ENCODE measurements around the gene PLIN4. TPM values are rescaled to one million over a fixed set of nuclear protein-coding genes. Genes with fewer than 3 reads are reported as not detected.

The PLIN4 gene
- total RNA-seq, 4 donors from 2014 or later: 65.1 to 689 (median 138) TPM

GRCh38 chr19:4455719-4456475 lies 62.4 kb downstream of the PLIN4 start:
- no peaks in the 10 kb centered on the region for H3K9me3 ChIP-seq
- WGBS, 2 donors: 29 to 42% methylated on average over 15 of the region's 15 CpGs
- peak; percentile 47 to 50 for DNase-seq (ENCODE audit: low spot score in 2 of 2)

DNA sequence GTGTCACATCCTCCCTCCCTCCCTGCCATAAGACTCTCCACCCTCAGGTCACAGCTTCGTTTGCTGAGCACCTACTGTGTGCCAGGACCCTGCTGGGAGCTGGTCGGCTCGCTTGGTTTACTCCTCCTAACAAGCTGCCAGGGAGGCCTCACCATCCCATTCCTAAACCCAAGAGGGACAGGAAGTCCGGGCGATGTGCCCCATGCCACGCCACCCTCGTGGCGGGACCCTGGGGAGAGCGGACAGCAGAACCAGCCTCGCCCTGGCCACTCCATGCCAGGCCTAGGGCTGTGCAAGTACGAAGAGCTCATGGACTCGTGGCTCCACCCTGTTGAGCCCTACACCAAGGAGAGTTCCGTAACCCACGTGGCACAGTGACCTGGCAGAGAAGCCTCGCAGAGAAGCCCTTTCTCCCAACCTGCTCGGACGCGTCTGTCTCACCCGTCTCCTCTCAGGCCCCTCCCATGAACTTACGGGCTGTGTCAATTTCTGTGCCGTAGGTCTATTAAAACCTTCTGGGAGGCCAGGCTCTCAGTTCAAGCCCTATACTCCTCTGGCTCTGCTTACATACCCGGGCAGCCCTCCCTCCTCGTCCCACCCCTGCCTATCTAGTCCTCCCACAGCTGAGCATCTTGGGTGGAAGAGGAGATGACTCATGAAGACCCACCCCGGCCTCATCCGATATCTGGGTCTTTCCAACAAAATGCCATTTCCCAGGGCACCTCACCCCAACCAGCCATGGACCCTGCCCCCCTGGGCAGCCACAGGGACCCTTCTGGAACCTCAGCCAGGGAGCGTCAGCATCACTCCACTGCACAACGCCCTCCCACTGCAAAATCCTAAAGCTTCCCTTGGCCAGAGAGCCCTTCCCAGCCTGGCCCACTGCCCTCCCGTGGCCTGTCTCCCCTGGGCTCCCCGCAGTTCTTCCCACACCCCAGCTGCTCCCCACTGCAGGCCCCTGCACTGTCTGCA lies 63.3 kb downstream of the PLIN4 start:
- no peak for DNase-seq (ENCODE audit: low spot score in 2 of 2)
- WGBS, 2 donors: 60% methylated on average over 26 to 29 of the region's 29 CpGs
- Histone ChIP-seq H3K4me1 (peaks cover 0 to 38% (median 19%) of the 10 kb centered on the region in 4 donors), H3K4me3 (peak overlapping the region in 1 of 4 donors; percentile 84), H3K36me3 (peaks cover 0 to 50% (median 3%) of the 10 kb centered on the region in 3 donors), H3K27me3 (no peaks in the 10 kb centered on the region), H3K27ac (peak overlapping the region in 3 of 4 donors; percentile 60 to 96 (median 87)), H3K9me3 (no peaks in the 10 kb centered on the region)
- TF ChIP-seq POLR2A (IDR thresholded peaks at IDR 0.05) (no peak), EP300 (IDR thresholded peaks at IDR 0.05) (no peak), CTCF (IDR thresholded peaks at IDR 0.05) (no peak)

More at GRCh38 chr19:4455719-4456475, 62.4 kb downstream of the PLIN4 start:
- Histone ChIP-seq H3K27me3 (no peaks in the 10 kb centered on the region), H3K27ac (peak overlapping the region; percentile 83 to 96 (median 92)), H3K4me3 (peak overlapping the region in 3 of 4 donors; percentile 65 to 90 (median 84)), H3K4me1 (peaks cover 0 to 38% (median 19%) of the 10 kb centered on the region in 4 donors), H3K36me3 (peaks cover 0 to 41% (median 3%) of the 10 kb centered on the region in 3 donors)
- no peak for TF ChIP-seq EP300 (IDR thresholded peaks at IDR 0.05)
- TF ChIP-seq POLR2A (IDR thresholded peaks at IDR 0.05): no peak
- no peak for TF ChIP-seq CTCF (IDR thresholded peaks at IDR 0.05)

DNA sequence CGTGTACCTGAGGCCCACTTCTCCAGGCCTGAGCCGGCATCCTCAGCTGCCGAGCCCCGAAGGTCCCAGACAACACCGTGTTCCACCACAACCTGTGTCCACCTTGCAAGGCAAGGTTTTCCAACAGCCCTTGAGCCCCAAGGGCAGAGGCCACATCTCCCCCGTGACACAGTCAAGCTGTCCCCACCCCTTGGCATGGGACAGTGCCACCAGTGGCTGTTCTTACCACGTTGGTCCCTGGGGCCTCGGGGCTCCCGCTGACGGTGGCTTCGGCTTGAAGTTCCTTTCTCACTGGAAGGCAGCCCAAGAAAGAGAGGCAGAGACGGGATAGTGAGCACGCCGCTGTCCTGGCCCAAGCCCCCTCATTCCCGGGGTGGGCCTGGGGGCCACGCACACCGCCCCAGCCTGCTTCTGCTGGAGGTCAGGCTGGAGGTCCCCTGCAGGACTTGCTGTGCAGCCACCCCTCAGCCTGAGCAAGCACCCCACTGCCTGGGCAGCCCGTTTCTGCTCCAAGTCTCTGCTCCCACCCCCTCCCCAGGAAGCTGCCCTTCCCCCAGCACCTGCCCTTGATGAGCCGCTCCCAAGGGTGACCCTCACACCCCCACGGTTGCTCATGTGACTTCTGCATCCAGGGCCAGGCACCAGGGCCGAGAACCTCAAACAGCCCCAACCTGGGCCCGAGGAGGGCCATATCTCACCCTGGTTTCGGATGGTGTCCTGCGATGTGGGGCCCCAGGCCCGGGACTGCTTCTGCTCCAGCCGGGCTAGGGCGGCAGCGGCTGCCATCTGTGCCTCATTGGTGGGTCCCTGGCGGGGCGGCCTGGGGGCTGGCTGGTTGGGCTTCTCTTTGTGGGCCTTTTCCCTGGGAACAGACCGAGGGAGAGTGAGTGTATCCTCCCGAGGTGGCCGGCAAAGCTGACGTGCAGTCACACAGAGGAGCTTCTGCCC lies 64.8 kb downstream of the PLIN4 start:
- Histone ChIP-seq H3K9me3 (no peaks in the 10 kb centered on the region), H3K36me3 (peaks cover 4 to 65% (median 10%) of the 10 kb centered on the region in 3 donors), H3K27me3 (no peaks in the 10 kb centered on the region), H3K4me3 (no peak overlapping the region), H3K4me1 (peaks cover 0 to 38% (median 19%) of the 10 kb centered on the region in 4 donors), H3K27ac (no peak overlapping the region)
- WGBS, 2 donors: 63 to 75% methylated on average over 28 of the region's 34 CpGs
- TF ChIP-seq POLR2A (IDR thresholded peaks at IDR 0.05) (no peak), CTCF (IDR thresholded peaks at IDR 0.05) (no peak), EP300 (IDR thresholded peaks at IDR 0.05) (no peak)
- DNase-seq (ENCODE audit: low spot score in 2 of 2): no peak

GRCh38 chr19:4452230-4452990 lies 65.9 kb downstream of the PLIN4 start:
- no peak for TF ChIP-seq EP300 (IDR thresholded peaks at IDR 0.05)
- H3K27me3 ChIP-seq: no peaks in the 10 kb centered on the region
- H3K9me3 ChIP-seq: no peaks in the 10 kb centered on the region
- DNase-seq (ENCODE audit: low spot score in 2 of 2): no peak
- H3K4me1 ChIP-seq: peaks cover 0 to 32% (median 17%) of the 10 kb centered on the region in 4 donors
- H3K36me3 ChIP-seq: peaks cover 4 to 76% (median 14%) of the 10 kb centered on the region in 3 donors
- WGBS, 2 donors: 82 to 83% methylated on average over 23 to 24 of the region's 24 CpGs
- H3K4me3 ChIP-seq: no peak overlapping the region
- H3K27ac ChIP-seq: no peak overlapping the region

Other genes starting within 250 kb of the PLIN4 start
- not detected for gene SHD, start 239.2 kb downstream of the PLIN4 start, total RNA-seq
- 1 to 10 TPM in 2 of 4 donors, under 1 TPM in 1, not detected in 1; 0.60 to 7.9 (median 1.2) TPM for gene TMIGD2, start 216.1 kb downstream of the PLIN4 start, total RNA-seq
- under 1 TPM in 1 of 4 donors, not detected in 3; 0.87 TPM for gene FSD1, start 213.9 kb downstream of the PLIN4 start, total RNA-seq
- 1 to 10 TPM in 3 of 4 donors, not detected in 1; 3.1 to 6.0 (median 4.8) TPM for gene STAP2, start 179.7 kb downstream of the PLIN4 start, total RNA-seq
- 10 to 100 TPM in 1 of 4 donors, 1 to 10 TPM in 3; 2.2 to 13.2 (median 6.6) TPM for gene MPND, start 174.9 kb downstream of the PLIN4 start, total RNA-seq
- 10 to 100 TPM; 35.0 to 64.8 (median 52.9) TPM for gene SH3GL1, start 117.9 kb downstream of the PLIN4 start, total RNA-seq
- gene CHAF1A, start 115.8 kb downstream of the PLIN4 start, total RNA-seq: 10 to 100 TPM in 1 of 4 donors, 1 to 10 TPM in 3; 4.9 to 18.6 (median 8.1) TPM
- gene UBXN6, start 60.7 kb downstream of the PLIN4 start, total RNA-seq: 100 to 1,000 TPM in 1 of 4 donors, 10 to 100 TPM in 3; 84.3 to 101 (median 92.2) TPM
- gene HDGFL2, start 46.2 kb downstream of the PLIN4 start, total RNA-seq: 10 to 100 TPM; 30.2 to 54.0 (median 48.7) TPM
- 10 to 100 TPM; 12.0 to 26.7 (median 19.1) TPM for gene PLIN5, start 16.7 kb upstream of the PLIN4 start, total RNA-seq
- gene LRG1, start 21.6 kb upstream of the PLIN4 start, total RNA-seq: 1 to 10 TPM in 3 of 4 donors, under 1 TPM in 1; 0.66 to 2.5 (median 1.4) TPM
- gene SEMA6B, start 41.2 kb upstream of the PLIN4 start, total RNA-seq: 10 to 100 TPM in 2 of 4 donors, 1 to 10 TPM in 2; 1.5 to 18.6 (median 7.4) TPM
- gene TNFAIP8L1, start 121.0 kb upstream of the PLIN4 start, total RNA-seq: 1 to 10 TPM; 7.3 to 8.8 (median 8.4) TPM
- 10 to 100 TPM; 33.5 to 48.7 (median 41.5) TPM for gene MYDGF, start 151.9 kb upstream of the PLIN4 start, total RNA-seq
- 100 to 1,000 TPM in 1 of 4 donors, 10 to 100 TPM in 3; 53.9 to 134 (median 68.0) TPM for gene DPP9, start 205.4 kb upstream of the PLIN4 start, total RNA-seq